HCT116 (cell line): Measurements from ENCODE around the gene CNTN5. TPM values are rescaled to one million over a fixed set of nuclear protein-coding genes. Genes with fewer than 3 reads are reported as not detected.

Source experiments
- ATAC-seq: fragments of 200-7000 bp; cut with Tn5 transposase; 2 replicates; pipeline ENCODE4 v1.9.1; 2020; ENCODE audit warnings: mild to moderate bottlenecking, moderate library complexity
- BruUV-seq: library from RNA; stranded (reverse); fragments of 400-500 nt; replicated peaks from 2 replicates; lab custom pipeline; 2021; lab: Mats Ljungman, UMichigan
- CTCF ChIA-PET: fragments of 300-600 bp; sonication (Branson Sonifier 250); formaldehyde crosslinking; loops from one replicate; lab custom pipeline; 2021; ENCODE audit warnings: antibody characterized with exemption; lab: Charles Lee
- POLR2A ChIA-PET: fragments of 300-600, 350-600 bp; sonication (Branson Sonifier 250); formaldehyde crosslinking; loops from one replicate; lab custom pipeline; 2021; ENCODE audit warnings: antibody characterized with exemption; lab: Charles Lee
- RAD21 ChIA-PET, 2 experiments: fragments of 300-600 bp; sonication (Branson Sonifier 250); formaldehyde crosslinking; loops; one replicate each; lab custom pipeline; 2023; ENCODE audit warnings: low total read pairs in 2 of 2; ENCODE audit not compliant: uncharacterized antibody in 2 of 2, unreplicated experiment in 2 of 2, low non-redundant PET in 1 of 2; lab: Charles Lee
- DNase-seq: peaks from one replicate; pipeline ENCODE4 v3.0.0-alpha.2; 2010; ENCODE audit warnings: low read depth, low spot score
- H2AFZ ChIP-seq: fragments of 200-600 bp; shearing (Covaris generic), sonication (generic); 2 replicates; pipeline ENCODE4 v1.6.1; 2017; ENCODE audit warnings: low read depth, mixed run types, mixed read lengths, antibody characterized with exemption, low read length; ENCODE audit not compliant: poor library complexity, severe bottlenecking
- H3K27ac ChIP-seq: 2 replicates; pipeline ENCODE4 v1.5.1; 2012; ENCODE audit warnings: low read depth, low read length
- H3K27me3 ChIP-seq: fragments of 200-600 bp; sonication (generic); 2 replicates; pipeline ENCODE4 v1.6.1; 2016; ENCODE audit warnings: mixed run types, low read length, mixed read lengths; ENCODE audit not compliant: insufficient read depth
- H3K36me3 ChIP-seq, 2 experiments: fragments of 200-500 bp in 1 of 2; fragments of 200-600 bp in 1 of 2; sonication (Bioruptor generic) in 1 of 2; sonication (generic) in 1 of 2; 2 replicates each; pipeline versions ENCODE4 v1.5.1 to v1.6.1; 2014 to 2016; ENCODE audit warnings: low read length in 2 of 2, inconsistent platforms in 1 of 2, mixed read lengths in 1 of 2, mixed run types in 1 of 2; ENCODE audit not compliant: insufficient read depth in 2 of 2, control insufficient read depth in 1 of 2
- H3K4me1 ChIP-seq, 2 experiments: fragments of 200-600 bp in 1 of 2; sonication (generic) in 1 of 2; 2 replicates each; pipeline versions ENCODE4 v1.5.1 to v1.6.1; 2012 to 2017; ENCODE audit warnings: low read length in 2 of 2, inconsistent platforms in 1 of 2, mild to moderate bottlenecking in 1 of 2, mixed read lengths in 1 of 2, mixed run types in 1 of 2, moderate library complexity in 1 of 2; ENCODE audit not compliant: insufficient read depth in 2 of 2, control insufficient read depth in 1 of 2
- H3K4me2 ChIP-seq: fragments of 200-600 bp; sonication (generic); 2 replicates; pipeline ENCODE4 v1.6.1; 2017; ENCODE audit warnings: mixed run types, low read length, mixed read lengths
- H3K4me3 ChIP-seq, 2 experiments: fragments of 200-600 bp in 1 of 2; sonication (generic) in 1 of 2; replicated peaks in 1 of 2; 2 replicates each; pipeline ENCODE4 v1.5.1; 2011 to 2016; ENCODE audit warnings: low read length in 2 of 2, control low read depth in 1 of 2, low read depth in 1 of 2, mild to moderate bottlenecking in 1 of 2, mixed read lengths in 1 of 2, mixed run types in 1 of 2
- H3K79me2 ChIP-seq: fragments of 200-600 bp; sonication (generic); 2 replicates; pipeline ENCODE4 v1.6.1; 2017; ENCODE audit warnings: mild to moderate bottlenecking, mixed run types, low read length, moderate library complexity, mixed read lengths; ENCODE audit not compliant: insufficient read depth
- H3K9ac ChIP-seq: fragments of 200-600 bp; sonication (generic); 2 replicates; pipeline ENCODE4 v1.6.1; 2016; ENCODE audit warnings: low read length, mixed read lengths
- H3K9me2 ChIP-seq: fragments of 200-600 bp; sonication (generic), shearing (Covaris generic); 2 replicates; pipeline ENCODE4 v1.6.1; 2017; ENCODE audit warnings: mixed run types, mild to moderate bottlenecking, moderate library complexity; ENCODE audit not compliant: insufficient read depth
- H3K9me3 ChIP-seq, 2 experiments: fragments of 200-500 bp in 1 of 2; fragments of 200-600 bp in 1 of 2; sonication (Bioruptor generic) in 1 of 2; sonication (generic) in 1 of 2; 2 replicates each; pipeline ENCODE4 v1.6.1; 2014 to 2017; ENCODE audit warnings: low read length in 2 of 2, mixed read lengths in 2 of 2, inconsistent platforms in 1 of 2, low read depth in 1 of 2, mild to moderate bottlenecking in 1 of 2, mixed run types in 1 of 2, moderate library complexity in 1 of 2; ENCODE audit not compliant: control insufficient read depth in 1 of 2, insufficient read depth in 1 of 2
- H4K20me1 ChIP-seq: fragments of 200-600 bp; sonication (generic), shearing (Covaris generic); 2 replicates; pipeline ENCODE4 v1.6.1; 2017; ENCODE audit warnings: mixed run types, mild to moderate bottlenecking, moderate library complexity; ENCODE audit not compliant: insufficient read depth
- CBX3 ChIP-seq: IDR thresholded peaks from 2 replicates; pipeline ENCODE4 v1.6.1; 2012; ENCODE audit warnings: low read depth
- EGR1 ChIP-seq: IDR thresholded peaks from 2 replicates; pipeline ENCODE4 v1.6.1; 2012; ENCODE audit warnings: low read depth
- FOSL1 ChIP-seq: IDR thresholded peaks from 2 replicates; pipeline ENCODE4 v1.6.1; 2012; ENCODE audit warnings: low read depth
- JUND ChIP-seq: IDR thresholded peaks from 2 replicates; pipeline ENCODE4 v1.6.1; 2012
- POLR2AphosphoS5 ChIP-seq: IDR thresholded peaks from 2 replicates; pipeline ENCODE4 v1.6.1; 2011; ENCODE audit warnings: mild to moderate bottlenecking, low read depth, low read length, moderate library complexity
- RAD21 ChIP-seq: IDR thresholded peaks from 2 replicates; pipeline ENCODE4 v1.6.1; 2012; ENCODE audit warnings: low read depth, mild to moderate bottlenecking
- REST ChIP-seq: IDR thresholded peaks from 2 replicates; pipeline ENCODE4 v1.6.1; 2012; ENCODE audit warnings: low read depth
- SIN3A ChIP-seq: IDR thresholded peaks from 2 replicates; pipeline ENCODE4 v1.6.1; 2012; ENCODE audit warnings: low read depth
- SP1 ChIP-seq: IDR thresholded peaks from 2 replicates; pipeline ENCODE4 v1.6.1; 2012; ENCODE audit warnings: low read depth
- SRF ChIP-seq: IDR thresholded peaks from 2 replicates; pipeline ENCODE4 v1.6.1; 2012; ENCODE audit warnings: low read depth
- TCF7L2 ChIP-seq: IDR thresholded peaks from 2 replicates; pipeline ENCODE4 v1.7.0; 2011; ENCODE audit warnings: borderline replicate concordance, inconsistent platforms; ENCODE audit not compliant: insufficient read depth, insufficient read length; ENCODE audit errors: extremely low read depth
- intact Hi-C: fragments of 100-400 bp; cut with micrococcal nuclease; formaldehyde crosslinking; loops from 2 replicates; pipeline ENCODE4 v1.10.0; 2022
- total RNA-seq: library from RNA; stranded (reverse); gene quantifications from one replicate; pipeline ENCODE4 v1.2.1, GENCODE V29; 2021; ENCODE audit not compliant: unreplicated experiment
- TF ChIP-seq, protein P1 (sequence below): IDR thresholded peaks from 2 replicates; pipeline ENCODE4 v1.6.1; 2011; ENCODE audit warnings: mild to moderate bottlenecking, low read length, moderate library complexity; ENCODE audit not compliant: insufficient replicate concordance; ENCODE audit errors: extremely low read depth

CNTN5 gene
- total RNA-seq, 1 experiment from 2014 or later: not detected

DNA sequence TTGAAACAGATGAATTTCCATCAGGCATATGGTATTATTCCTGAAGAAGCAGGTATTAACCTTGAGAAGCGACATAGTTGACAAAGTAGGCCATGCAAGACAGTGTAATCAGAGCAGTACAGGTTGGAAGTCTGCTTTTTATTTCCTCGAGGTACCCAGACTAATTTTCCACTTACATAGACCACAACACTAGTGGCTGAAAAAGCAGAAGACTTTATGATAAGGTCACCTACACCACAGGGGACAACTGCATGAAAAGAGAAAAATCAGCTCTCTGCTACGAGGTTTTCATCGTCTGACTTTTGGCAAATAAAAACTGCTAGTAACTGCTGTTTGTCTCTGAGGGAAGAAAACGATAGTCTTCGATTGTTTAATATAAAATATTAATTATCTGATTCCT, 77.5 kb downstream of the CNTN5 start:
- intact Hi-C loops: no loop called here
- H3K36me3 ChIP-seq: no peaks in the 10 kb centered on the region
- DNase-seq (no peak), ATAC-seq (no peak)
- no peaks in the 10 kb centered on the region for H3K4me1 ChIP-seq
- ChIA-PET POLR2A (no interaction called here), RAD21 (no interaction called here), CTCF (no interaction called here)
- no peaks in the 10 kb centered on the region for H4K20me1 ChIP-seq
- no peak overlapping the region for H3K27ac ChIP-seq
- no peak overlapping the region for H2AFZ ChIP-seq
- TF ChIP-seq SIN3A (no peak), SP1 (no peak), TCF7L2 (no peak), EGR1 (no peak), FOSL1 (no peak), REST (no peak), SRF (no peak), JUND (no peak), CBX3 (no peak), RAD21 (no peak), POLR2AphosphoS5 (no peak)
- TF ChIP-seq, protein P1, sequence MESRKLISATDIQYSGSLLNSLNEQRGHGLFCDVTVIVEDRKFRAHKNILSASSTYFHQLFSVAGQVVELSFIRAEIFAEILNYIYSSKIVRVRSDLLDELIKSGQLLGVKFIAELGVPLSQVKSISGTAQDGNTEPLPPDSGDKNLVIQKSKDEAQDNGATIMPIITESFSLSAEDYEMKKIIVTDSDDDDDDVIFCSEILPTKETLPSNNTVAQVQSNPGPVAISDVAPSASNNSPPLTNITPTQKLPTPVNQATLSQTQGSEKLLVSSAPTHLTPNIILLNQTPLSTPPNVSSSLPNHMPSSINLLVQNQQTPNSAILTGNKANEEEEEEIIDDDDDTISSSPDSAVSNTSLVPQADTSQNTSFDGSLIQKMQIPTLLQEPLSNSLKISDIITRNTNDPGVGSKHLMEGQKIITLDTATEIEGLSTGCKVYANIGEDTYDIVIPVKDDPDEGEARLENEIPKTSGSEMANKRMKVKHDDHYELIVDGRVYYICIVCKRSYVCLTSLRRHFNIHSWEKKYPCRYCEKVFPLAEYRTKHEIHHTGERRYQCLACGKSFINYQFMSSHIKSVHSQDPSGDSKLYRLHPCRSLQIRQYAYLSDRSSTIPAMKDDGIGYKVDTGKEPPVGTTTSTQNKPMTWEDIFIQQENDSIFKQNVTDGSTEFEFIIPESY: no peak
- no peak overlapping the region for H3K4me2 ChIP-seq
- H3K9ac ChIP-seq: no peak overlapping the region
- H3K9me2 ChIP-seq: no peaks in the 10 kb centered on the region
- H3K4me3 ChIP-seq: no peak overlapping the region
- H3K9me3 ChIP-seq: peaks cover 12 to 18% of the 10 kb centered on the region in 2 experiments; a peak in 3 of 4 replicates
- no peaks in the 10 kb centered on the region for H3K79me2 ChIP-seq
- BruUV-seq: no TSS peak
- H3K27me3 ChIP-seq: no peaks in the 10 kb centered on the region
